HEK293 (cell line): ENCODE measurements around the gene SYN1.

Experiments
- BCL11A ChIP-seq: fragments of 450-650 bp; formaldehyde crosslinking; IDR thresholded peaks from 2 replicates; pipeline ENCODE4 v1.5.1; 2016; ENCODE audit warnings: low read depth, missing biosample characterization, missing genetic modification characterization
- BCL11B ChIP-seq: fragments of 450-650 bp; formaldehyde crosslinking; IDR thresholded peaks from 2 replicates; pipeline ENCODE4 v1.5.1; 2016; ENCODE audit warnings: low read depth, missing biosample characterization, missing genetic modification characterization
- EGR2 ChIP-seq: fragments of 450-650 bp; formaldehyde crosslinking; IDR thresholded peaks from 2 replicates; pipeline ENCODE4 v1.5.1; 2016; ENCODE audit warnings: low read depth, missing biosample characterization, missing genetic modification characterization
- KLF7 ChIP-seq: fragments of 450-650 bp; formaldehyde crosslinking; IDR thresholded peaks from 2 replicates; pipeline ENCODE4 v1.5.1; 2016; ENCODE audit warnings: missing biosample characterization, missing genetic modification characterization, borderline replicate concordance
- MYNN ChIP-seq: fragments of 450-650 bp; formaldehyde crosslinking; IDR thresholded peaks from 2 replicates; pipeline ENCODE4 v1.5.1; 2016; ENCODE audit warnings: missing biosample characterization, missing genetic modification characterization, borderline replicate concordance
- OSR2 ChIP-seq: fragments of 450-650 bp; formaldehyde crosslinking; IDR thresholded peaks from 2 replicates; pipeline ENCODE4 v1.5.1; 2016; ENCODE audit warnings: missing biosample characterization, missing genetic modification characterization
- PRDM10 ChIP-seq: fragments of 450-650 bp; formaldehyde crosslinking; IDR thresholded peaks from 2 replicates; pipeline ENCODE4 v1.5.1; 2016; ENCODE audit warnings: missing biosample characterization, missing genetic modification characterization
- REPIN1 ChIP-seq: fragments of 450-650 bp; formaldehyde crosslinking; IDR thresholded peaks from 2 replicates; pipeline ENCODE4 v1.5.1; 2017; ENCODE audit warnings: missing biosample characterization, missing genetic modification characterization, low read depth
- YY2 ChIP-seq: fragments of 450-650 bp; formaldehyde crosslinking; IDR thresholded peaks from 2 replicates; pipeline ENCODE4 v1.5.1; 2016; ENCODE audit warnings: missing biosample characterization, missing genetic modification characterization
- ZFHX2 ChIP-seq: fragments of 450-650 bp; formaldehyde crosslinking; conservative IDR thresholded peaks from 2 replicates; pipeline ENCODE4 v1.5.1; 2016; ENCODE audit warnings: missing biosample characterization, missing genetic modification characterization
- ZNF10 ChIP-seq: fragments of 450-650 bp; formaldehyde crosslinking; IDR thresholded peaks from 2 replicates; pipeline ENCODE4 v1.5.1; 2017; ENCODE audit warnings: missing biosample characterization, missing genetic modification characterization
- ZNF121 ChIP-seq: fragments of 450-650 bp; formaldehyde crosslinking; IDR thresholded peaks from 2 replicates; pipeline ENCODE4 v1.5.1; 2016; ENCODE audit warnings: missing biosample characterization, missing genetic modification characterization
- ZNF146 ChIP-seq: fragments of 450-650 bp; formaldehyde crosslinking; IDR thresholded peaks from 2 replicates; pipeline ENCODE4 v1.5.1; 2016; ENCODE audit warnings: missing biosample characterization, missing genetic modification characterization
- ZNF155 ChIP-seq: fragments of 450-650 bp; formaldehyde crosslinking; IDR thresholded peaks from 2 replicates; pipeline ENCODE4 v1.5.1; 2016; ENCODE audit warnings: missing biosample characterization, missing genetic modification characterization
- ZNF174 ChIP-seq: fragments of 450-650 bp; formaldehyde crosslinking; IDR thresholded peaks from 2 replicates; pipeline ENCODE4 v1.5.0; 2017; ENCODE audit warnings: missing biosample characterization, mild to moderate bottlenecking, missing genetic modification characterization
- ZNF37A ChIP-seq: fragments of 450-650 bp; IDR thresholded peaks from 2 replicates; pipeline ENCODE4 v1.5.1; 2018; ENCODE audit warnings: missing biosample characterization, missing genetic modification characterization
- ZNF501 ChIP-seq: fragments of 450-650 bp; formaldehyde crosslinking; IDR thresholded peaks from 2 replicates; pipeline ENCODE4 v1.5.1; 2016; ENCODE audit warnings: missing biosample characterization, missing genetic modification characterization
- ZNF600 ChIP-seq: fragments of 450-650 bp; formaldehyde crosslinking; IDR thresholded peaks from 2 replicates; pipeline ENCODE4 v1.5.1; 2016; ENCODE audit warnings: missing biosample characterization, missing genetic modification characterization
- ZNF664 ChIP-seq: fragments of 450-650 bp; formaldehyde crosslinking; IDR thresholded peaks from 2 replicates; pipeline ENCODE4 v1.5.1; 2016; ENCODE audit warnings: missing biosample characterization, missing genetic modification characterization
- ZNF747 ChIP-seq: fragments of 450-650 bp; formaldehyde crosslinking; IDR thresholded peaks from 2 replicates; pipeline ENCODE4 v1.5.1; 2016; ENCODE audit warnings: missing biosample characterization, missing genetic modification characterization
- TF ChIP-seq, protein P1 (sequence below): fragments of 450-650 bp; formaldehyde crosslinking; IDR thresholded peaks from 2 replicates; pipeline ENCODE4 v1.5.1; 2017; ENCODE audit warnings: missing biosample characterization, missing genetic modification characterization
- TF ChIP-seq, protein P2 (sequence below): fragments of 450-650 bp; formaldehyde crosslinking; IDR thresholded peaks from 2 replicates; pipeline ENCODE4 v1.5.1; 2017; ENCODE audit warnings: missing biosample characterization, missing genetic modification characterization
- TF ChIP-seq, protein P3 (sequence below): fragments of 450-650 bp; formaldehyde crosslinking; IDR thresholded peaks from 2 replicates; pipeline ENCODE4 v1.5.1; 2017; ENCODE audit warnings: missing biosample characterization, missing genetic modification characterization
- TF ChIP-seq, protein P4 (sequence below): fragments of 450-650 bp; formaldehyde crosslinking; optimal IDR thresholded peaks from 2 replicates; pipeline ENCODE3; 2016; ENCODE audit warnings: missing biosample characterization, mild to moderate bottlenecking, missing genetic modification characterization
- TF ChIP-seq, protein P5 (sequence below): fragments of 450-650 bp; IDR thresholded peaks from 2 replicates; pipeline ENCODE4 v1.5.1; 2018; ENCODE audit warnings: missing biosample characterization, missing genetic modification characterization

SYN1 gene

GRCh38 chrX:47581731-47582647, 37.7 kb downstream of the SYN1 start, which contains the start of gene TIMP1 (continued):
- TF ChIP-seq, protein P1, sequence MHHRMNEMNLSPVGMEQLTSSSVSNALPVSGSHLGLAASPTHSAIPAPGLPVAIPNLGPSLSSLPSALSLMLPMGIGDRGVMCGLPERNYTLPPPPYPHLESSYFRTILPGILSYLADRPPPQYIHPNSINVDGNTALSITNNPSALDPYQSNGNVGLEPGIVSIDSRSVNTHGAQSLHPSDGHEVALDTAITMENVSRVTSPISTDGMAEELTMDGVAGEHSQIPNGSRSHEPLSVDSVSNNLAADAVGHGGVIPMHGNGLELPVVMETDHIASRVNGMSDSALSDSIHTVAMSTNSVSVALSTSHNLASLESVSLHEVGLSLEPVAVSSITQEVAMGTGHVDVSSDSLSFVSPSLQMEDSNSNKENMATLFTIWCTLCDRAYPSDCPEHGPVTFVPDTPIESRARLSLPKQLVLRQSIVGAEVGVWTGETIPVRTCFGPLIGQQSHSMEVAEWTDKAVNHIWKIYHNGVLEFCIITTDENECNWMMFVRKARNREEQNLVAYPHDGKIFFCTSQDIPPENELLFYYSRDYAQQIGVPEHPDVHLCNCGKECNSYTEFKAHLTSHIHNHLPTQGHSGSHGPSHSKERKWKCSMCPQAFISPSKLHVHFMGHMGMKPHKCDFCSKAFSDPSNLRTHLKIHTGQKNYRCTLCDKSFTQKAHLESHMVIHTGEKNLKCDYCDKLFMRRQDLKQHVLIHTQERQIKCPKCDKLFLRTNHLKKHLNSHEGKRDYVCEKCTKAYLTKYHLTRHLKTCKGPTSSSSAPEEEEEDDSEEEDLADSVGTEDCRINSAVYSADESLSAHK (tag by site-specific recombination): no peak
- TF ChIP-seq ZNF600 (tag by site-specific recombination) (0 out of 2 replicates have a peak, but pooled peaks have one; percentile 30), ZNF747 (tag by site-specific recombination) (no peak), ZNF121 (no peak), ZFHX2 (tag by site-specific recombination) (peak; percentile 97), OSR2 (peak; percentile 60; the same call in 1 of the 2 replicates), ZNF155 (no peak), PRDM10 (0 out of 2 replicates have a peak, but pooled peaks have one; percentile 56), REPIN1 (tag by site-specific recombination) (no peak), ZNF10 (tag by site-specific recombination) (peak; percentile 40; the same call in 1 of the 2 replicates), BCL11B (tag by site-specific recombination) (0 out of 2 replicates have a peak, but pooled peaks have one; percentile 31), EGR2 (tag by site-specific recombination) (peak; percentile 96), MYNN (tag by site-specific recombination) (no peak), BCL11A (tag by site-specific recombination) (no peak), ZNF501 (tag by site-specific recombination) (no peak), ZNF37A (tag by site-specific recombination) (no peak), ZNF174 (no peak), ZNF146 (tag by site-specific recombination) (no peak), YY2 (tag by site-specific recombination) (peak; percentile 49; the same call in 1 of the 2 replicates), KLF7 (tag by site-specific recombination) (no peak), ZNF664 (tag by site-specific recombination) (peak; percentile 99)
- TF ChIP-seq, protein P2, sequence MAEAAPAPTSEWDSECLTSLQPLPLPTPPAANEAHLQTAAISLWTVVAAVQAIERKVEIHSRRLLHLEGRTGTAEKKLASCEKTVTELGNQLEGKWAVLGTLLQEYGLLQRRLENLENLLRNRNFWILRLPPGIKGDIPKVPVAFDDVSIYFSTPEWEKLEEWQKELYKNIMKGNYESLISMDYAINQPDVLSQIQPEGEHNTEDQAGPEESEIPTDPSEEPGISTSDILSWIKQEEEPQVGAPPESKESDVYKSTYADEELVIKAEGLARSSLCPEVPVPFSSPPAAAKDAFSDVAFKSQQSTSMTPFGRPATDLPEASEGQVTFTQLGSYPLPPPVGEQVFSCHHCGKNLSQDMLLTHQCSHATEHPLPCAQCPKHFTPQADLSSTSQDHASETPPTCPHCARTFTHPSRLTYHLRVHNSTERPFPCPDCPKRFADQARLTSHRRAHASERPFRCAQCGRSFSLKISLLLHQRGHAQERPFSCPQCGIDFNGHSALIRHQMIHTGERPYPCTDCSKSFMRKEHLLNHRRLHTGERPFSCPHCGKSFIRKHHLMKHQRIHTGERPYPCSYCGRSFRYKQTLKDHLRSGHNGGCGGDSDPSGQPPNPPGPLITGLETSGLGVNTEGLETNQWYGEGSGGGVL (tag by site-specific recombination): peak; percentile 96
- TF ChIP-seq, protein P3, sequence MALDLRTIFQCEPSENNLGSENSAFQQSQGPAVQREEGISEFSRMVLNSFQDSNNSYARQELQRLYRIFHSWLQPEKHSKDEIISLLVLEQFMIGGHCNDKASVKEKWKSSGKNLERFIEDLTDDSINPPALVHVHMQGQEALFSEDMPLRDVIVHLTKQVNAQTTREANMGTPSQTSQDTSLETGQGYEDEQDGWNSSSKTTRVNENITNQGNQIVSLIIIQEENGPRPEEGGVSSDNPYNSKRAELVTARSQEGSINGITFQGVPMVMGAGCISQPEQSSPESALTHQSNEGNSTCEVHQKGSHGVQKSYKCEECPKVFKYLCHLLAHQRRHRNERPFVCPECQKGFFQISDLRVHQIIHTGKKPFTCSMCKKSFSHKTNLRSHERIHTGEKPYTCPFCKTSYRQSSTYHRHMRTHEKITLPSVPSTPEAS (tag by site-specific recombination): no peak
- TF ChIP-seq, protein P4, sequence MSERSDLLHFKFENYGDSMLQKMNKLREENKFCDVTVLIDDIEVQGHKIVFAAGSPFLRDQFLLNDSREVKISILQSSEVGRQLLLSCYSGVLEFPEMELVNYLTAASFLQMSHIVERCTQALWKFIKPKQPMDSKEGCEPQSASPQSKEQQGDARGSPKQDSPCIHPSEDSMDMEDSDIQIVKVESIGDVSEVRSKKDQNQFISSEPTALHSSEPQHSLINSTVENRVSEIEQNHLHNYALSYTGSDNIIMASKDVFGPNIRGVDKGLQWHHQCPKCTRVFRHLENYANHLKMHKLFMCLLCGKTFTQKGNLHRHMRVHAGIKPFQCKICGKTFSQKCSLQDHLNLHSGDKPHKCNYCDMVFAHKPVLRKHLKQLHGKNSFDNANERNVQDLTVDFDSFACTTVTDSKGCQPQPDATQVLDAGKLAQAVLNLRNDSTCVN: peak; percentile 23
- TF ChIP-seq, protein P5, sequence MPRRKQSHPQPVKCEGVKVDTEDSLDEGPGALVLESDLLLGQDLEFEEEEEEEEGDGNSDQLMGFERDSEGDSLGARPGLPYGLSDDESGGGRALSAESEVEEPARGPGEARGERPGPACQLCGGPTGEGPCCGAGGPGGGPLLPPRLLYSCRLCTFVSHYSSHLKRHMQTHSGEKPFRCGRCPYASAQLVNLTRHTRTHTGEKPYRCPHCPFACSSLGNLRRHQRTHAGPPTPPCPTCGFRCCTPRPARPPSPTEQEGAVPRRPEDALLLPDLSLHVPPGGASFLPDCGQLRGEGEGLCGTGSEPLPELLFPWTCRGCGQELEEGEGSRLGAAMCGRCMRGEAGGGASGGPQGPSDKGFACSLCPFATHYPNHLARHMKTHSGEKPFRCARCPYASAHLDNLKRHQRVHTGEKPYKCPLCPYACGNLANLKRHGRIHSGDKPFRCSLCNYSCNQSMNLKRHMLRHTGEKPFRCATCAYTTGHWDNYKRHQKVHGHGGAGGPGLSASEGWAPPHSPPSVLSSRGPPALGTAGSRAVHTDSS: peak; percentile 31; the same call in 1 of the 2 replicates
